ENCODE measurements around the gene EXOC2.

Gene EXOC2

DNA sequence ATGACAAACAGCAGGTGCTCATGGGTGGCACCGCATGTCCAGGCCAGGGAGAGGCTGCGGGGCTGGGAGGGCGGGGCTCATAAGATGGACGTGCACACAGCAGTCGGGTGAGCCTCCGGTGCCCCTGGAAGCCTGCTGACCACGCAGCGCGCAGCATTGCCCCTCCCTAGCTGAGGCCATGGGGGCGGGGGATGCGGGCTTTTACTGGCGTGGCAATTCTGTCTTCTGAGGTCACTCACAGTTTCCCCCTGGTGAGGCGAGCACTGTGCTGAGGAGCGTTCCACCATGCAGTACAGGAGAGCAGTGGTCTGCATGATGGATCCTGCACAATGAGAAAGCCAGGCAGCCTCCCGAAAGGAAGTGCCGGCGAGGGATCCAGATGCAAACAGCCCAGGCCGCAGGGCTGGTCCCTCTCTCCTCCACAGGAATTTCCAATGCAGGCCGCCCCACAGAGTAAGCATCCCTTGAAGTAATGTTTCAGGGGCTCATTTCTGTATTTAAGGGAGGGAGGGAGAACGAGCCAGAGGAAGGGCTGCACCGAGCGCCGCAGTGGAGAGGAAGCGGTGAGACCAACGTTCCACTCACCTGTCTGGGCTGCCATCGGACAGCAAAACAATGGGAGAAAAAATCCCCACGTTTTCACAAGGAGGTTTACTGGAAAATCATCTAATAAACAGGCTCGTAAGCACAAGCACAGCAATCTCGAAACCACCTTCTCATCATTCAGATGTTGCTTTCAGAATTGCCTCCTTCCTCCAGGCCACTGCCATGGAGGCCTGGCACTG lies 245.4 kb downstream of the EXOC2 start:
- no peak overlapping the region for H3K27ac ChIP-seq
- TF ChIP-seq, protein P1, sequence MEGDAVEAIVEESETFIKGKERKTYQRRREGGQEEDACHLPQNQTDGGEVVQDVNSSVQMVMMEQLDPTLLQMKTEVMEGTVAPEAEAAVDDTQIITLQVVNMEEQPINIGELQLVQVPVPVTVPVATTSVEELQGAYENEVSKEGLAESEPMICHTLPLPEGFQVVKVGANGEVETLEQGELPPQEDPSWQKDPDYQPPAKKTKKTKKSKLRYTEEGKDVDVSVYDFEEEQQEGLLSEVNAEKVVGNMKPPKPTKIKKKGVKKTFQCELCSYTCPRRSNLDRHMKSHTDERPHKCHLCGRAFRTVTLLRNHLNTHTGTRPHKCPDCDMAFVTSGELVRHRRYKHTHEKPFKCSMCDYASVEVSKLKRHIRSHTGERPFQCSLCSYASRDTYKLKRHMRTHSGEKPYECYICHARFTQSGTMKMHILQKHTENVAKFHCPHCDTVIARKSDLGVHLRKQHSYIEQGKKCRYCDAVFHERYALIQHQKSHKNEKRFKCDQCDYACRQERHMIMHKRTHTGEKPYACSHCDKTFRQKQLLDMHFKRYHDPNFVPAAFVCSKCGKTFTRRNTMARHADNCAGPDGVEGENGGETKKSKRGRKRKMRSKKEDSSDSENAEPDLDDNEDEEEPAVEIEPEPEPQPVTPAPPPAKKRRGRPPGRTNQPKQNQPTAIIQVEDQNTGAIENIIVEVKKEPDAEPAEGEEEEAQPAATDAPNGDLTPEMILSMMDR (conservative IDR thresholded peaks at IDR 0.05): no peak

DNA sequence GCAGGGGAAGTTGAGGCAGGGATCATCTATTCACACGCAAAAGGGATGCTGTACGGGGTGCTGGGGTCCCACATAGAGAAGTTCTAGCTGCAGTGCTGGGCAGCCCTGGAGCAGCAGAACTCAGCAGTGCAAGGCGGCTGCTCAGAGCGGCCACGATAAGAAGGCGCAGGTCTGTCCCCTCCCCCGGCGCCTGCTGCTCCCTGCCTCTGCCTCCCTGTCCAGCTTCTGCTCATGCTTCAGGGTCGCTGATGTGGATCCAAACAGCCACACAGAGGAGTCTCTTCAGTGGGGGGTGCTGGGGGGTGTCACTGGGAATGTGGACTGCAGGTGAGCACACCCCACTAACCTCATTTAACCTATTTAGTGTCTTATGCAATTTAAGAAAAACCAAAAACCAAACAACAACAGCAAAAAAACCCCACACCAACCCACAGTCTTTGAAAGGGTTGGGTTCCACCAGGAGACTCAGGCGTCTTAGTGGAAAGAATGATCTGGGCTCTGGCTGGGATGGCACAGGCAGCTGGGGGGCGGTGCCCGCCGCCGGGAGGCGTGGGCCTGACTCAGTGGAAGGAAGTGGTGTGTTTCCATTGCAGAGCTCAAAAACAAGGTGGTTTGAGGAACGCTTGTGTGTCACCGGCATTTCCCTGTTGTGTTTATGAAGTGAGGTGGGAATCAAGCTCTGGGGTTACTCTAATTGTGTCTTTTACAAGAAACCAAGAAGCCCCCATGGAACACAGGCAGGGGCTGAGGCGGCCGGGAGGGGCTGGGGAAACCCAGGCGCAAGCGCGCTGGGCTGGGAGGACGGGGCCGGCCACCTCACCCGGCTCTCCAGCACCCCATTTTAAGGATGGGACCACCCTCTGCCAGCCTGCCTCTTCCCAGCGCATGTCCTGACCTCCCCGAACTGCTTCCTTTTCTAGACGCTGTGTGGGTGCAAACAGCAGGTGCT lies 246.2 kb downstream of the EXOC2 start:
- TF ChIP-seq, protein P1 (conservative IDR thresholded peaks at IDR 0.05): no peak
- no peak overlapping the region for H3K27ac ChIP-seq

DNA sequence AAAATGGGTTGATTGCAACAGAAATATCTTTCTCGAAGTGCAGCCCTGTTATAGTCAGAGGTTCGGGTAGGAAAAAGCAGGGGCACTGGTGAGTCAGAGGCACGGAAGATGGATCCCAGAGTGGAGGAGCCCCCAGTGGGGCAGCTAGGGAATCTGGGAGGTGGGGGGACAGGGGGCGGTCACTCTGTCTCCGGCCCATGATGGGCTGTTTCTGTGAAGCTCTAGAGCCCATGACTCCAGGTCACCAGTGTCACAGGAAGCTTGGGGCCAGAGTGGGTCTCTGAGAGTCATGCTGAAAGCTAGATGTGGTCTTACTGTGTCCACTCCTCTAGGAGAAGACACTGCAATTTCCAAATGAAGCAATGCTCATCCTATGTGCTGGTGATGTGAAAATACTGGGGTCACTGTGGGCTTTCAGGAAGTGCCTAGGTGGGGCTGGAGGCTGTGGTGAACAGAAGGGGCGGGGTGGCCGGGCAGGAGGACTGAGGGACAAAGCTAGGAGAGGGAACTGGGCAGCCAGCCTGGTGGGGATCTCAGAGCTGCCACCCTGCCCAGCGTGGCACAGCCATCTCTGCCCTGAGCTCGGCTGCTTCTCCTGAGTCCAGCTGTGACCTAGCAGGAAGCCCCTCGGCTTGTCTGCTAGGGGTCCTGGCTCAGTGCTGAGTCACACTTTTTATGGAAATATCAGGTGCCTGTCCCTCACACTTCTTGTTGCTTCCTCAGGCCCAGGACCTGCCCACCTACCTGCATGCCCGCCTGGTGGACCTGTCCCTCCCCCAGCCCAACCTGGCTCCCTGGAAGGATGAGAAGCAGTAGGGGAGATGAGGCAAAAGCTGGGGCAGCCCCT lies 247.1 kb downstream of the EXOC2 start:
- no peak overlapping the region for H3K27ac ChIP-seq

DNA sequence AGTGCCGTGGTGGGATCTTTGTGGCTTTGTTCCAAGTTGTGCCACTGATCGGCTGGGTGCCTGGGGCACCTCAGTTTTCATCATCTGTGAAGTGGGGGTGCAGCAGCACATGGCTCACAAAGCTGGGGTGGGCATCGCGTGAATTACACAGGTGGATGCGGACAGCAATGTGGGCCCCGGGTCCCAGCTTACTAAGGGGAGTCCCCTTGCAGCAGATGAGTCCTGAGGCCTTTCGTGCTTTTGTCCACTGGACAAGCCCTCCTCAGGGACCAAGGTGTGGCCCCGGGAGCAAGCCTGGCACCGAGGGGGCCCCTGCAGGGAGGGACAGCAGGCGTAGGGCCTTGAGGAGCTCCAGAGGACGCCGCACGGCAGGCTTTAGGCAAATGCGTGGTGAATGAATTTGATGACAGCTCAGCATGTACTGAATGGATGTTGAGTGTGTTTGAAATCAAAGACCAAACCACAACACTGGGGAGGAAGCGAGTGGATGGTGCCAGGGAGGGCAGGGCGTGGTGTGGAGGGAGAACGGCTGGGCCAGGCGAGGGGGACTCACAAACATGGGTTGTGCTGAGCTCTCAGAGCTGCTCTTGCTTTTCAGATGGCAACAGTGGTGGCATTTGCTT lies 248.2 kb downstream of the EXOC2 start:
- TF ChIP-seq, protein P1 (conservative IDR thresholded peaks at IDR 0.05): no peak
- no peak overlapping the region for H3K27ac ChIP-seq

More for the DNA sequence above, 247.1 kb downstream of the EXOC2 start:
- TF ChIP-seq, protein P1 (conservative IDR thresholded peaks at IDR 0.05): no peak

DNA sequence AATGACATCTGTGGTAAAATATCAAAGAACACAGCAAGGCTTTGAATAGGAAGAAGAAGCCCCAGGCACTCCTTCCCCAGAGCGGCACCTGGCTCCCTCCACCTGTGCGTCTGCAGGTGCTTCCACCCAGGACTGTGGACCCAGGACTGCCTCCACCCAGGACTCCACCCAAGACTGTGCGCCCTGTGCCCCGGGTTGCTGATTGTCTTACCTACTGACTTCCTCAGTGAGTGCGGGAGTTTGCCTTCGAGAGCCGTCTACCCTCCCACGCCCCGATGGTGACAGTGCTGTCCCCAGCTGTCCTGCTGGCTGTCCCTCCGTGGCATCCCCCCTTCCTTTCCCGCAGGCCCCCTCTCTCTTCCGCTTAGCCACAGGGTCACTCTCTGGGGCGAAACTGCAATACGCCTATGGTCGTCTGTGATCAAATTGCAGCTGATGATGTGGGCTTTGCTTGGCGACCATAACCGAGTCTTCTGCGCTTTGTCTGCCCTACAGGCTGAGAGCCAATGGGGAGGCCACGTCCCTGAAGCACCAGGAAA lies 249.2 kb downstream of the EXOC2 start:
- H3K27ac ChIP-seq: no peak overlapping the region
- TF ChIP-seq, protein P1 (conservative IDR thresholded peaks at IDR 0.05): no peak

DNA sequence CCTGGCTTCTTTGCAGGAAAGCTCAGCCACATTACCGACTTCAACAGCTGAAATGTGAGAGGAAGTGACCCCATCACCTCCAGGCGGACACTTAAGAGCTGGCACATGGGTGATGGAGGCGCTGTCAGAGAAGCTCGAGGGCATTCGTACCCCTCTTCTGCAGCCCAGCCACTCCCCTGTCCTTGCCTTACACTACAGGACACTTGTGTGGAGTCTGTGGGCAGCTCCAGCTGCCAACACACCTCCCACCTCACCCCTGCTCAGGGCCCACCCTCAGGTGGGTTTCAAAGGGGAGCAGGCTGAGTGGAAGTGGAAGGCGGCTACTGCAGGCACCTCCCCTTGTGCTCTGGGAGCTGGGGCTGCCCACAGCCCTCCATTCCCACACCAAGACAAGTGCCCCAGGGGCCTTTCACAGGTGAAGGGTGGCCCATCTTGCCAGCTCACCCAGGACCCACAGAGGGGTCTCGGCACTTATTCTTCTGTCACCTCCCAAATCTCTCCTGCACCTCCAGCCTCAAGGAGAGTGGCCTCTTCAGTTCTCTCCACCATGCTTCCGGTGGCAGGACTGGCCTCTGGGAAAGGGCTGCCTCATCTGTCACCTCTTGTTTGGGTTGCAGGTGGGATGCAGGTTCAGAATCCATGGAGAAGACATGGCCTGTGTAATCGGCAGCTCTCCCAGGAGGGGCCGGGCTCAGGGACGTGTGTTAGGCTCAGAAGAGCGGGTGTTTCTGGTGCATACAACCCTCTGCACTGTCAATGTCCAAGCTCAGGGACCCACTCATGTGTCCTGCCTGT lies 251.6 kb downstream of the EXOC2 start:
- no peak overlapping the region for H3K27ac ChIP-seq
- TF ChIP-seq, protein P1 (conservative IDR thresholded peaks at IDR 0.05): no peak

Measured in VCaP (cell line).